Measurements from ENCODE around the gene TTC13. TPM values are rescaled to one million over a fixed set of nuclear protein-coding genes. Genes with fewer than 3 reads are reported as not detected.

The TTC13 gene
- total RNA-seq, 1 donor from 2014 or later, result 15.5 TPM

- Mint-ChIP-seq H3K27ac (no peak overlapping the region), H3K4me3 (no peak overlapping the region)
Observed at GRCh38 chr1:230939806-230940489, 38.7 kb downstream of the TTC13 start.

GRCh38 chr1:230938924-230939368 is 39.7 kb downstream of the TTC13 start:
- Mint-ChIP-seq H3K4me1 (peaks cover 25% of the 10 kb centered on the region), H3K27me3 (ENCODE audit: low read depth) (no peaks in the 10 kb centered on the region), H3K27ac (peak overlapping the region; percentile 10), H3K36me3 (no peaks in the 10 kb centered on the region), H3K4me3 (no peak overlapping the region), H3K9me3 (no peaks in the 10 kb centered on the region)
- TF ChIP-seq CTCF (IDR thresholded peaks at IDR 0.05; ENCODE audit: unreplicated experiment), result no peak
- DNase-seq (ENCODE audit: low spot score in 2 of 2, unreplicated experiment in 2 of 2), result no peak

More at GRCh38 chr1:230939806-230940489, 38.7 kb downstream of the TTC13 start:
- Mint-ChIP-seq H3K27me3 (ENCODE audit: low read depth) (no peaks in the 10 kb centered on the region), H3K9me3 (no peaks in the 10 kb centered on the region), H3K4me1 (peaks cover 25% of the 10 kb centered on the region), H3K36me3 (peaks cover 1% of the 10 kb centered on the region)
- TF ChIP-seq CTCF (IDR thresholded peaks at IDR 0.05; ENCODE audit: unreplicated experiment), result no peak
- no peak for DNase-seq (ENCODE audit: low spot score in 2 of 2, unreplicated experiment in 2 of 2)

GRCh38 chr1:230937371-230937770 is 41.3 kb downstream of the TTC13 start:
- DNase-seq (ENCODE audit: low spot score in 2 of 2, unreplicated experiment in 2 of 2), result no peak
- H3K4me3 Mint-ChIP-seq, result no peak overlapping the region
- peak overlapping the region; percentile 71 for H3K27ac Mint-ChIP-seq
- peaks cover 1% of the 10 kb centered on the region for H3K36me3 Mint-ChIP-seq
- no peaks in the 10 kb centered on the region for H3K9me3 Mint-ChIP-seq
- no peaks in the 10 kb centered on the region for H3K27me3 Mint-ChIP-seq (ENCODE audit: low read depth)
- no peak for TF ChIP-seq CTCF (IDR thresholded peaks at IDR 0.05; ENCODE audit: unreplicated experiment)
- H3K4me1 Mint-ChIP-seq, result peaks cover 25% of the 10 kb centered on the region

- Mint-ChIP-seq H3K27ac (no peak overlapping the region), H3K4me3 (no peak overlapping the region)
Observed at GRCh38 chr1:230936475-230936874, 42.2 kb downstream of the TTC13 start.

GRCh38 chr1:230935852-230936251 is 42.8 kb downstream of the TTC13 start:
- Mint-ChIP-seq H3K4me3 (no peak overlapping the region), H3K36me3 (peaks cover 5% of the 10 kb centered on the region), H3K9me3 (no peaks in the 10 kb centered on the region), H3K27me3 (ENCODE audit: low read depth) (no peaks in the 10 kb centered on the region), H3K4me1 (peaks cover 23% of the 10 kb centered on the region), H3K27ac (no peak overlapping the region)
- no peak for TF ChIP-seq CTCF (IDR thresholded peaks at IDR 0.05; ENCODE audit: unreplicated experiment)
- DNase-seq (ENCODE audit: low spot score in 2 of 2, unreplicated experiment in 2 of 2), result no peak

More at GRCh38 chr1:230936475-230936874, 42.2 kb downstream of the TTC13 start:
- Mint-ChIP-seq H3K36me3 (peaks cover 1% of the 10 kb centered on the region), H3K4me1 (peaks cover 25% of the 10 kb centered on the region), H3K9me3 (no peaks in the 10 kb centered on the region), H3K27me3 (ENCODE audit: low read depth) (no peaks in the 10 kb centered on the region)
- no peak for TF ChIP-seq CTCF (IDR thresholded peaks at IDR 0.05; ENCODE audit: unreplicated experiment)
- DNase-seq (ENCODE audit: low spot score in 2 of 2, unreplicated experiment in 2 of 2), result no peak

Measured in mesothelial cell of epicardium (in vitro differentiated cells).